UCSD-AML1 (cell line): ENCODE data around the gene CMIP.

Source experiments
- DNase-seq: peaks from one replicate; lab custom pipeline; 2025; ENCODE audit not compliant: unreplicated experiment; lab: John Stamatoyannopoulos, UW

The CMIP gene

DNA sequence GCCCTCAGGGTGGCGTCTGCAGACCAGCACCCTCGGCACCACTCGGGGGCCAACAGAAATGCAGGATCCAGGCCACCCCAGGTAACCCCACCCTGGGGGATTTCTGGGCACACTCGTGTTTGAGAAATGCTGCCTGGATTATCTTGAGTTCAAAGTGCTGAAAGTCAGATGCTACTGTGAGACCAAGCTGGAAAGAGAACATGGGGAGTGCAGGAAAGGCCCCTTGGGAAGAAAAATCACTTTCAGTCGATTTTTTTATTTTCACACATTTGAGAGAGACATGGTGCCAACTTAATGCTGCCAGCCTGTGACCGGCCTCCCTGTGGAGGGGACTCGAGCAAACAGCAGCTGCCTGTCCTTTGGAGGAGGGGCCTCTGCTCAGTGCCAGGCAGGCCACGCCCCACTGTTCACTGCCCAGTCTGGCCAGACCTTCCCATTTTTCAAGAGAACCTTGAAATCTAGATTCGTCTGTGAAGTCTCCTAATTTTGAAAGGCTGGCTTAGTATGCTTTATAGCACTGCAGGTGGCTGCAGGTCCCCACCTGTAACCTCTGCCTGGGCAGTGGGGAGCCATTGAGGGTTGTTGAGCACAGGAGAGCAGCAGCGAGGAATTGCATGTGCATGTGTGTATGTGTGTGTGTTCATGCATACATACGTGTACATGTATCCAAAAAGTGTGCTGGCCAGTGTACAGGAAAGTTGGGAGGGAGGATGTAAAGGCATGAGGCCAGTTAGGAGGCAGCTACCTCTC lies 263.8 kb downstream of the CMIP start:
- no peak for DNase-seq

DNA sequence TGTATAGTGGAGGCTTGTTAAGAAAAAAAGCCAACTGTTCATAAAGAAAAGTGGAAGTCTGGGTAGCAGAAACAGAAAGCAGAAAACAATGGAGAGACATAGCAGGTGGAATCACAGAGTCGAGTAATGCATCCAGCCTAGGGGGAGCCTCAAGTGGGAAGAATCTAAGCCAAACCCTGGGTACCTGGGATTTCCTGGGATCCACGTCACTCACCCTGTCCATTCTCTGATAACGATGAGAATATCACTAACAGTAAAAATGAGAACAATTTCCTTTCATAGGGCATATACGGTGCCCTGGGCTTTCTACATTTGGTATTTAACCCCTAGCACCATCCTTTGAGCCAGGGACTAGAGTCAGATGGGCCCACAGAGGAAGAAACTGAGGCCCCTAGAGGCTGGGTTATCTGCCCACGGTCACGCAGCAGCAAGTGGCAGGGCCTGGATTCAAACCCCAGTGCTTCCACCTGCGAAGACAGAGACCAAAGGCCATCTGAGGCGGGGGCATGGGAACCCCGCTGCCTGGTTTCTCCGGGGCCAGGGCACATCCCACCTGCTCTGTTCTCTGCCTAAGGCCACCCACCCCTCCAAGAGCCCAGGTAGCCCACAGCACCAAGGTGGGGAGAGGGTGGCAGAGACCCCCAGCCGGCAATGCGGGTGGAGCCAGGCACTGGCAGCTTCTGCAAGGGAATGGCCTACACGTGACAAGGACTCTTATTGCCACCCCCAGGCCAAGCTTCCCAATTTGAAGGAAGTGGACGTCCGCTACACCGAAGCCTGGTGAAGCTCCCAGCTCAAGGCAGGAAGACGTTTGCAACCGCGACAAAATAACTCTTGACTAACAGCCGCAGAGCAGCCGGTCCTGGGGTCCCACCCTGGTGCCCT lies 264.6 kb downstream of the CMIP start:
- no peak for DNase-seq

DNA sequence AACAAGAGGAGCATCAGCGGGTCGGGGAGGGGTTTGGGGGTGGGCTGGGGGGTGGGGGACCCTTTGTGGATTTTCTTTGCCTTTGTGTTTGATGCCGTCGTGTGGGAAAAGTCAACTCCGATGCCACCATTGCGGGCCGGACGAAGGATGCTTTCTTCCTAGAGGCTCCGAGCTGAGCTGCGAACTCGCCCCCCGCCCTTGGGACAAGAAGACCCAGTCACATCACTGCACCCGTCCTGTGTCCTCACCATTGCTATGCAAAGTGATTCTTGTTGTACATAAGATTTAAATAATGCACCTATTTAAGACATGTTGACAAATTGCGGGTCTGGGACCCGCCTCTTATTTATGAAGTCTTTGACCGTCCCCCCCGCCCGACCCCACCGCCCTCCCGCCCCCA lies 265.4 kb downstream of the CMIP start:
- no peak for DNase-seq

DNA sequence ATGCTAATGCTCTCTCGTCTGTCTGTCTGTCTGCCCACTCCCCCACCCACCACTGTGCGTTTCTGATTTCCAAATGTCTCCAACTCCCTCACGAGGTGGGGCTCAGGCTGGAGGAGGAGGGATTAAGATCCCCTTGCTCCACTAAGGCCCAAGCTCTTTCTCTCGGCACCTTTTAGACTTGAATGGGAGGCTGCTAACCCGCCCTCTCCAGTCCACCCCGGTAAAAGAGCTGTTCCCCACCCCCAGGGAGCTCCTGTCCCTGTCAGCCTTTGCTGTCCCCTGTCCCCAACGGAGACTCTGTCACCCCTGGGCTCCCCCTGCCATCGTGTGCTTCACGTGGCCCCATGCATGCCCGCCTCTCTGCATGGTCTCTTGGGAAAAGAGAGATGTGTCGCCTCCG lies 266.0 kb downstream of the CMIP start:
- no peak for DNase-seq

DNA sequence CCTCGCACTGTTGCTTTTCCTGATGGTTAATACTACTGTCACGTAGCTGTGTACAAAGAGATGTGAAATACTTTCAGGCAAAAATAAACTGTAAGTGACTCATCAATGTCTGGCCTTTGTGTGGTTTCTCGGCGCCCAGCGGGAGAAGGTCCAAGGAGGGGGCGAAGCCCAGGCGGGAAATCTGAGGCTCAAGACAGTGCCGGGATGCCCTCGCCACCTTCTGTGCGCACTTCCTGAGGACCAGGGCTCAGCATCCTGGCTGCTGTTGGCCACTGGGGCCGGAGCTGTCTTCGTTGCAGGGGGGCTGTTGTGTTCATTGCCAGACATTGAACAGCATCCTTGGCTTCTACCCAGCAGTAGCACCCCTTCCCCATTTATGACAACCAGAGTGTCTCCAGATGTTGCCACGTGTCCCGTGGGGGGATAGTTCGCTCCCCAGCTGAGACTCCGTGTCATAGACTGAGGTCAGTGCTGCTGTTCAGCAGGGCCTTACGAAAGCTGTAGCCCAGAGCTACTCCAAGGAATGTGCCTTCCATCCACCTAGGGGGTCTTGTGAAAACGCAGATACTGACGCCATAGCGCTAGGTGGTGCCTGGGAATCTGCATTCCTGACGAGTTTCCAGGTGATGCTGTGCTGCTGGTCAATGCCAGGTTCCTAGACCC lies 267.2 kb downstream of the CMIP start:
- DNase-seq, result peak; percentile 53

DNA sequence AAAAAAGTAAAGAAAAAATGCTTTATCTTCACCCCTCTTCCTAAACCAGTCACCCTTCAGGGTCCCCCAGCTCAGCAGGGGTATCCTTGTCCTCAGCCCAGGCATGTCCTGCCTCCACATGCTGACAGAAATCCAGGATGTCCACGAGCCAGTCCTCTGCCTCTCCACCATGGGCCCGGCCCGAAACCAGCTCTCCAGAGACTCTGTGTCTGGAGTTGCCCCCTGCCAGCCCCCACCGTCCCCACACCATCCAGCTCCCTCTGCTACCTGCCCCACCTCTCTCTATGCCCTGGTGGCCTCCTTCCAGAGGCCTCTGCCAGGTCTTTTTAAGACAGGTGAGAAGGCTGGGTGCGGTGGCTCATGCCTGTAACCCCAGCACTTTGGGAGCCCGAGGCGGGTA lies 268.1 kb downstream of the CMIP start:
- DNase-seq, result no peak

DNA sequence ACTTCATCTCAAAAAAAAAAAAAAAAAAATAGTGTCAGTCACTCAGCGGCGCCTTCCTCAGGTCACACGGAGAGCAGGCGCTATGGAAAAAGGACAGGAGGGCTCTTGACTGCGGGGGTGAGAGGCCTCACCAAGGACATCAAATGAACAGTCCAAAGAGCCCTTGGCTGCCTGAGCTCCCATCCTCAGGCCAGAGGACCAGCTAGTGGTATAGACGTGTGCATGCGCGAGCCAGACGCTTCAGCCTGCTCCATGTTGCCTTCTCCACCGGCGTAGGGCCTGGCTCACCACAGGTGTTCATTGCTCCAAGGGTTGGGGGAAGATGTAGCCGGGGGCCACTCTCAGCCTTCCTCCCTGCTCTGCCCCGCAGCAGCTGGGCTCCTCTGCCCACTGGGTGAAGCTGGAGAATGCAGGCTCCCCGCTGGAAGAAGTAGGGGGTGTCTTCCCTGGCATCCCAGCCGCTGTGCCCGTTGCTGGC lies 268.7 kb downstream of the CMIP start:
- no peak for DNase-seq

DNA sequence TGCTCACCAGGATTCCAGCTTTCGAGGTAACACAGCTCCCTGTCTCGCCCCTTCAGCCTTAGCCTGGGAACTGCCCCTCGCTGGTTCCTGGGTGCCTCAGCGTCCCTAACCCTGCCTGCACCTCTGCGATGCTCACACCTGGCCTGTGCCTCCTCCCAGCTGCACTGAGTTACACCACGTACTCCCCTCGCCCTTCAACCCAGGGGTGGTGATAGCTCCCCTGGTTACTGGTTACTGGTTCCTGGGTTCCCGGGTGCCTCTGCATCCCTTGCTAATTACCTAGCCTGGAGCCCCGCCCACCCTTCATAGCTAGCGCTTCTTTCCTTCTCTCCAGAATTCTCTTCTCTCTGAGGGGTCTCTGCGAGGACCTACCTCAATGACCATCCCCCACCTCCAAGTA lies 269.2 kb downstream of the CMIP start:
- no peak for DNase-seq

DNA sequence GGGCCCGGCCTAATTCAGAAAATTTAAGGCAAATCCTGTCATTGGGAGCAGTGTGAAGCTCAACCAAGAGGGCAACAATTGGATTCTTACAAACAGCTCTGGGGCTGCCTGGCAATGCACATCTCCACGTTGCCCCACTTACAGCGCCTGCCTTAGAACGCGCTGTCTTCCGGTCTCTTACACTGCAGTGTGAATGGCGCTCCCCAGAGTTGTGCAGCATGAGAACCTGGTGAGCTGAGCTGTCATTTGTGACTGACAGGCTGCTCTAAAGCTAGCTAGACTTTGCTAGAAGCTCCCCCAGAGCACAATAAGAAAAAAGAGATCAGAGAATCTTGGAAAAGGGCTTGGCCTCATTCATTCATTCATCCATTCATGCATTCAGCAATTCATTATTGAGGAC lies 270.0 kb downstream of the CMIP start:
- no peak for DNase-seq

DNA sequence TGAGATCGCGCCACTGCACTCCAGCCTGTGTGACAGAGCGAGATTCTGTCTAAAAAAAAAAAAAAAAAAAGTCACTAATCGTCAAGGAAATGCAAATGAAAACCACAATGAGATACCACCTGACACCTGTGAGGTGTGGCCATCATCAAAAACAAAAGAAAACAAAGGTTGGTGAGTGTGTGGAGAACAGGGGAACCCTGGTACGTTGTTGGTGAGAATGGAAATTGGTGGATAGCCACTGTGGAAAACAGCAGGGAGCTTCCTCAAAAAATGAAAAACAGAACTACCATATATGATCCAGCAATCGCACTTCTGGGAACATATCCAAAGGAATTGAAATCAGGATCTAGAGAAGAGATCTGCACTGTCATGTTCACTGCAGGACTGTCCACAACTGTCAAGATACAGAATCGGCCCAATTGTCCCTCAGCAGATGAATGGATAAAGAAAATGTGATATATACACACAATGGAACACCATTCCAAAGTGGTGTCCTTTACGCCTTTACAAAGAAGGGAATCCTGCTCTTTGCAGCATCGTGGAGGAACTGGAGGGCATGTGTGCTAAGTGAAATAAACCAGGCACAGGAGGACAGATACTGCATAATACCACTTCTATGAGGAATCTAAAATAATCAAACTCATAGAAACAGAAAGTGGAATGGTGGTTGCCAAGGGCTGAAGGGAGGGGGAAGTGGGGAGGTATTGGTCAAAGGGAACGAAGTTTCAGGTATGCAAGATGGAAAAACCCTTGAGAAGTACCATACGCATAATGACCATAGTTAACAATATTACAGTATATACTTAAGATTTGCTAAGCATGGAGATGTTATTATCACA lies 271.0 kb downstream of the CMIP start:
- DNase-seq, result no peak

DNA sequence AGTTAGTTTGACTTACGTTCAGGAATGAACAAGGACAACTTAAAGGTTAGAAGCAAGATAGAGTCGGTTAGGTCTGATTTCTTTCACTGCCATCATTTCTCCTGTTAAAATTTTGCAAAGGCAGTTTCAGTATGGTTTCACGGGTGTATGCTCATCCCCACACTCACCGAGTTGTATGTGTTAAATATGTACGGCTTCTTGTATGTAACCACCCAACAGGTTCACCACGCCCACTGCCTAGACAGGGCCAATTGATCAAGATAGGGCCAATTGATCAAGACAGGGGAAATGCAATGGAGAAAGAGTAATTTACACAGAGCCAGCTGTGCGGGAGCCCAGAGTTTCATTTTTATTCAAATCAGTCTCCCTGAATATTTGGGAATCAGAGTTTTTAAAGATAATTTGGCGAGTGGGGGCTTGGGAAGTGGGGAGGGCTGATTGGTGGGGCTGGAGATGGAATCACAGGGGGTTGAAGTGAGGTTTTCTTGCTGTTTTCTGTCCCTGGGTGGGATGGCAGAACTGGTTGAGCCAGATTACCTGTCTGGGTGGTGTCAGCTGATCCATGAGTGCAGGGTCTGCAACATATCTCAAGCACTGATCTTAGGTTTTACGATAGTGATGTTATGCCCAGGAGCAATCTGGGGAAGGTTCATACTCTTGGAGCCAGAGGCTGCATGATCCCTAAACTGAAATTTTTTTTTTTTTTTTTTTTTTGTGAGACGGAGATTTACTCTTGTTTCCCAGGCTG lies 272.0 kb downstream of the CMIP start:
- no peak for DNase-seq

DNA sequence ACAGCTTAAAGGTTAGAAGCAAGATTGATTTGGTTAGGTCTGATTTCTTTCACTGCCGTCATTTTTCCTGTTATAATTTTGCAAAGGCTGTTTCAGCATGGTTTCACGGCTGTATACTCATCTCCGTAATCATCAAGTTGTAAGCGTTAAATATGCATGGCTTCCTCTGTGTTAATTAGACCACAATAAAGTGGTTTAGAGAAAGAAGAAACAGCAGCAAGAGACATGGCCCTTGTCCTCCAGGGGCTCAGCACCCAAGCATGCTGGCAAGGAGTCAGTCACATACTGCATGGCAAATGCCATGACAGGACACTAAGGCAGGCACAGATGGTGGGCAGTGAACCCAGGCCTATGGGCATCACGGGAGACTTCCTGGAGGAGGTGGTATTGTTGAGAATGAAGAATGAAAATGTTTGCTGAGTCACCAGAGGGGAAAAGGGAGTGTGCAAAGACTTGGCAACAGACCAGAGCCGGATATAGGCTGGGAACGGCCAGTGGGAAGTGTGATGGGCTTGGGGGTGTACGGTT lies 273.1 kb downstream of the CMIP start:
- peak; percentile 47 for DNase-seq

DNA sequence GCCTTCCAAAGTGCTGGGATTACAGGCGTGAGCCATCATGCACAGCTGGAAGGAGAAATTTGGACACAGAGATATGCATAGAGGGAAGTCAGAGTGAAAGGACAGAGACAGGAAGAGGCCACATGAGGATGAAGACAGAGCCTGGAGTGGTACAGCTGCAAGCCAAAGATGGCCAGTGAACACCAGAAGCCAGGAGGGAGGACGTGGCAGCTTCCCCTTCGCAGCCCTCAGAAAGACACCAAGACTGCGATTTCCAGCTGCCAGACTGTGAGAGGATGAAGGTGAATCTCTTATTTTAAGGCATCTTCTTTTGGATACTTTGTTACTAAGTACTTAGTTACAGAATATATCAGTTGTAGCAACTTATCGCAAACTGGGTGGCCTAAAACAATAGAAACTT lies 274.0 kb downstream of the CMIP start:
- DNase-seq, result peak; percentile 52

DNA sequence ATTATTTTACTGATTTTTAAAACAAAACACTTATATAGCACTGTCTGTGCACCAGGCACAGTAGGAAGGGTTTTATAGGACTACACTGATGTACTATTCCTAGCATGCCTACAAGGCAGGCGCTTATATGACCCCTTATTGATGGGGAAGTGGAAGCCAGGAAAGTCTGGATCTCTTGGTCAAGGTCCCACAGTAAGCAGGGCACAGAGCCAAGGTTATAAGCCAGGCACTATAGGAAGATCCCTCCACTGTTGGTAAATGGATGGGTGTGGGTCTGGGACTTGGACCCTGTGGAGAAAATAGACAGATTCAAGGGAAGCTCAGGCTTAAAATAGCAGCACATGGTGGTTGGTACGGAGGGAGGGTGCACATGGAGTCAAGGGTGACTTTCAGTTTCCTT lies 275.4 kb downstream of the CMIP start:
- no peak for DNase-seq

DNA sequence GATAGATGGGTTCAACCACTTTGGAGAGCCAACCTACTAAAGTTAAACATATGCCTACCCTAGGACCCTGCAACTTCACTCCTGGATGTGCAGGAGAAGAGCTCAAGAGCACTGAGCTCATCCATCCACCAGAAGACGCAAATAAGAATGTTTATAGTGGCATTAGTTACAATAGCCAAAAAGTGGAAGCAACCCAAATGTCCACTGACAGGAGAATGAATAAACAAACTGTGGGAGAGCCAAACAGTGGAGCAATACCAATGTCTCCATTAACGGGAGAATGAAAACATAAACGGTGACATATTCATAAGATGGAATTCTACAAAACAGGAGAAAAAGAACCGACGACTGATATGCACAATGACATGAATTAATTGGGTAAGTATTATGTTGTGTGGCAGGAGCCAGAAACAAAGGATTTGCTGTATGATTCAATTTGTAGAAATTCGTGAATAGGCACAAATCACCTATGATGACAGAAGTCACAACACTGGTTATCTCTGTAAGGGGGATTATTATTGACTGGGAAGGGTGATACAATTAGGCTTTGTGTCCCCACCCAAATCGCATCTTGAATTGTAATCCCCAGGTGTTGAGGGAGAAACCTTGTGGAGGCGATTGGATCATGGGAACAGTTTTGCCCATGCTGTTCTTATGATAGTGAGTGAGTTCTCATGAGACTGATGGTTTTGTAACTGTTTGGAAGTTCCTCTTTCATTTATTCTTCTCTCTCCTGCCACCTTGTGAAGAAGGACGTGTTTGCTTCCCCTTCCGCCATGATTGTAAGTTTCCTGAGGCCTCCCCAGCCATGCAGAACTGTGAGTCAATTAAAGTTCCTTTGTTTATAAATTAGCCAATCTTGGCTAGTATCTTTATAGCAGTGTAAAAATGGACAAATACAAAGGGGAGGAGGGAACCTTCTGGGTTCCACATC lies 276.6 kb downstream of the CMIP start:
- DNase-seq, result no peak

DNA sequence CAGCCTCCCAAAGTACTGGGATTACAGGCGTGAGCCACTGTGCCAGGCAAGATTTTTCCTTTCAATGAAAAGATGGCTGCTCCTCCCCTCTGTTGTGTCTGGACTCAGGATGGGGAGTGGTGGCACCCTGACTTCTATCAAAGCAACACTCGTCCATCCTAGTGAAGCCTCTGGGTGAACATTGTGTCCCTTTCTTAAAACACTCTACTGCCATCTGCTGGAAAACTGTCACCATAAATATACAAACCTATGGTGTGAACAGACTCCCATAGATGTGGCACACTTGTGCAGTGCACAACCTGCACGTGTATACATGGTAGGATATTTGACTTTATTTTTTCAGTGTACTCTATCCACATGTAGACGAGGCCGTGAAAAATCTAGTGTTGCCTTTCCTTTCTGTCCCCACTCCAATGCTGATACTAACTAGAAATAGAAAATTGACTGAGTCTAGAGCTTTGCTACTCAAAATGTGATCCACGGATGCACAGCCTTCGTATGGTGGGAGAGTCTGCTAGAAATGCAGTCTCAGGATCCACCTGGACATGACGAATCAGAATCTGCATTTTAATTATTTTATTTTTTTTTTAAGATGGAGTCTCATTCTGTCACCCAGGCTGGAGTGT lies 278.6 kb downstream of the CMIP start:
- DNase-seq, result peak; percentile 33

DNA sequence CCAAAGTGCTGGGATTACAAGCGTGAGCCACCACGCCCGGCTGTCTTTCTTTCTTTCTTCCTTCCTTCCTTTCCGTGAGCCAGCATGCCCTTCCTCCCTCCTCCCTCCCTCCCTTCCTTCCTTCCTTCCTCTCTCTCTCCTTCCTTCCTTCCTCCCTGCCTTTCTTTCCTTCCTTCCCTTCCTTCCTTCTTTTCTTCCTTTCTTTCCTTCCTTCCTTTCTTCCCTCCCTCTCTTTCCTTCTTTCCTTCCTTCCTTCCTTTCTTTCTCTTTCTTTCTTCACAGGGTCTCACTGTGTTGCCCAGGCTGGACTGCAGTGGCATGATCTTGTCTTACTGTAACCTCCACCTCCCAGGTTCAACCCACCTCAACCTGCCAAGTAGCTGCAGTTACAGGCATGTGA lies 283.8 kb downstream of the CMIP start:
- no peak for DNase-seq

DNA sequence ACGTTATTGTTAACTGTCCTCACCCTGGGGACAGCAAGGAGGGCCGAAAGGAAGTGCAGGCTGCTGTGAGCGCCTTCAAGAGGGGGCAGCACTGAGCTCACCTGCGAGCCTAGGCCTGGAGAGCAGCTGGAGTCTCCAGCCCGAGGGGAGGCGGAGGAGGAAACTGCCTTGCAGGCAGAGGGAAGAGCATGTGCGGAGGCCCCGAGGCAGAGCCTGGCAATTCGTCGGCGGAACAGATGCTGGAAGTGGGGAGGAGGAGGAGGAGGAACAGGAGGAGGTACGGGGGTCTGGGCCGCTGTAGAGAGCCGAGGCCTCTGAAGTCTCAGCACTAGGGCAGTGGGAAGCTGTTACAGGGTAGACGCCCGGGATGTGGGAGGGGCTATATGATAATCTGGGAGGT lies 284.8 kb downstream of the CMIP start:
- no peak for DNase-seq
